UCSD-AML1 (cell line): ENCODE measurements around the gene F12.
A peak's percentile ranks its signal among the peaks of the same experiment; 100 is the strongest.

Experiments
- DNase-seq: peaks from one replicate; lab custom pipeline; 2025; ENCODE audit not compliant: unreplicated experiment; lab: John Stamatoyannopoulos, UW

F12 gene

GRCh38 chr5:177357459-177358351 lies 51.7 kb downstream of the F12 start, which contains the start of gene RGS14:
Gene RGS14 (plus strand): TSS chr5:177357924. CDS start chr5:177358025, 101 bp downstream.
- DNase-seq = peak; percentile 76

- no peak for DNase-seq
These were observed 52.3 kb downstream of the F12 start for GRCh38 chr5:177357146-177357458.

GRCh38 chr5:177356746-177357145 lies 52.6 kb downstream of the F12 start:
- DNase-seq = no peak

- DNase-seq = no peak
These were observed 53.5 kb downstream of the F12 start for GRCh38 chr5:177355868-177356168.

- DNase-seq = no peak
These were observed 54.0 kb downstream of the F12 start for GRCh38 chr5:177355162-177355867.

- no peak for DNase-seq
These were observed 54.7 kb downstream of the F12 start for GRCh38 chr5:177354711-177355110.

GRCh38 chr5:177354256-177354655 lies 55.1 kb downstream of the F12 start:
- no peak for DNase-seq

GRCh38 chr5:177353093-177353492 lies 56.3 kb downstream of the F12 start:
- no peak for DNase-seq
